Mesenchymal stem cell (in vitro differentiated cells and primary cell): ENCODE data around the gene FBXL17.

ENCODE experiments used
- DNase-seq: peaks from one replicate; pipeline ENCODE4 v3.0.0-alpha.2; 2013
- H2AFZ ChIP-seq: one replicate; pipeline ENCODE4 v1.6.1; 2013; ENCODE audit warnings: low read depth, mild to moderate bottlenecking, control low read depth, inconsistent platforms, low read length, moderate library complexity
- H2AK5ac ChIP-seq: 2 replicates; pipeline ENCODE4 v1.6.1; 2013; ENCODE audit warnings: low read length, moderate library complexity, mild to moderate bottlenecking, inconsistent platforms; ENCODE audit not compliant: severe bottlenecking
- H2BK120ac ChIP-seq: one replicate; pipeline ENCODE4 v1.6.1; 2013; ENCODE audit warnings: low read depth, mild to moderate bottlenecking, inconsistent platforms, low read length, moderate library complexity
- H2BK12ac ChIP-seq, 2 experiments: one replicate each; pipeline ENCODE4 v1.6.1; 2013; ENCODE audit warnings: inconsistent platforms in 2 of 2, low read length in 2 of 2, mild to moderate bottlenecking in 2 of 2, moderate library complexity in 2 of 2, control low read depth in 1 of 2
- H2BK15ac ChIP-seq: one replicate; pipeline ENCODE4 v1.6.1; 2013; ENCODE audit warnings: mild to moderate bottlenecking, low read depth, inconsistent platforms; ENCODE audit not compliant: poor library complexity, severe bottlenecking
- H2BK5ac ChIP-seq: 2 replicates; pipeline ENCODE4 v1.6.1; 2013; ENCODE audit warnings: low read depth, mild to moderate bottlenecking, low read length, control low read depth, inconsistent platforms; ENCODE audit not compliant: poor library complexity, severe bottlenecking
- H3K14ac ChIP-seq, 2 experiments: one replicate each; pipeline ENCODE4 v1.6.1; 2013; ENCODE audit warnings: inconsistent platforms in 2 of 2, low read length in 2 of 2, control low read depth in 1 of 2, mild to moderate bottlenecking in 1 of 2, moderate library complexity in 1 of 2
- H3K18ac ChIP-seq, 2 experiments: one replicate each; pipeline ENCODE4 v1.6.1; 2013; ENCODE audit warnings: inconsistent platforms in 2 of 2, low read length in 2 of 2, control low read depth in 1 of 2, low read depth in 1 of 2, mild to moderate bottlenecking in 1 of 2
- H3K23ac ChIP-seq, 2 experiments: one replicate each; pipeline ENCODE4 v1.6.1; 2013; ENCODE audit warnings: inconsistent platforms in 2 of 2, low read length in 2 of 2, mild to moderate bottlenecking in 2 of 2, moderate library complexity in 2 of 2, control low read depth in 1 of 2
- H3K27ac ChIP-seq: 2 replicates; pipeline ENCODE4 v1.5.1; 2013; ENCODE audit warnings: mild to moderate bottlenecking, moderate library complexity, low read length, control low read depth, inconsistent platforms; ENCODE audit not compliant: poor library complexity, severe bottlenecking
- H3K27me3 ChIP-seq, 2 experiments: 2 replicates each; pipeline versions ENCODE4 v1.6.1 to v1.7.0; 2013; ENCODE audit warnings: low read length in 2 of 2, mild to moderate bottlenecking in 2 of 2, moderate library complexity in 2 of 2, control low read depth in 1 of 2, inconsistent platforms in 1 of 2; ENCODE audit not compliant: control insufficient read depth in 1 of 2, insufficient read depth in 1 of 2
- H3K36me3 ChIP-seq, 2 experiments: 2 replicates each; pipeline versions ENCODE4 v1.6.1 to v1.7.0; 2013; ENCODE audit warnings: low read length in 2 of 2, control low read depth in 1 of 2, inconsistent platforms in 1 of 2, low read depth in 1 of 2, mild to moderate bottlenecking in 1 of 2; ENCODE audit not compliant: insufficient read depth in 2 of 2, control insufficient read depth in 1 of 2
- H3K4ac ChIP-seq, 2 experiments: one replicate each; pipeline ENCODE4 v1.6.1; 2013; ENCODE audit warnings: inconsistent platforms in 2 of 2, low read length in 2 of 2, mild to moderate bottlenecking in 2 of 2, moderate library complexity in 2 of 2, control low read depth in 1 of 2, low read depth in 1 of 2
- H3K4me1 ChIP-seq: 2 replicates; pipeline ENCODE4 v1.6.1; 2013; ENCODE audit warnings: low read depth, low read length, control low read depth; ENCODE audit not compliant: control insufficient read depth, insufficient read depth
- H3K4me2 ChIP-seq: 2 replicates; pipeline ENCODE4 v1.6.1; 2013; ENCODE audit warnings: low read length, mild to moderate bottlenecking, inconsistent platforms; ENCODE audit not compliant: poor library complexity, severe bottlenecking
- H3K4me3 ChIP-seq, 2 experiments: 2 replicates each; pipeline versions ENCODE4 v1.5.1 to v1.7.0; 2013; ENCODE audit warnings: low read length in 2 of 2, mild to moderate bottlenecking in 2 of 2, control low read depth in 1 of 2, low read depth in 1 of 2; ENCODE audit not compliant: insufficient read depth in 1 of 2
- H3K79me1 ChIP-seq: replicated peaks from 2 replicates; pipeline ENCODE4 v1.6.1; 2013; ENCODE audit warnings: mild to moderate bottlenecking, control low read depth, low read length, inconsistent platforms; ENCODE audit not compliant: poor library complexity, severe bottlenecking
- H3K9ac ChIP-seq: 2 replicates; pipeline ENCODE4 v1.7.0; 2013; ENCODE audit warnings: mild to moderate bottlenecking, low read length, moderate library complexity
- H3K9me3 ChIP-seq: 2 replicates; pipeline ENCODE4 v1.7.0; 2013; ENCODE audit warnings: mild to moderate bottlenecking, low read length; ENCODE audit not compliant: control insufficient read depth
- H4K8ac ChIP-seq: one replicate; pipeline ENCODE4 v1.6.1; 2013; ENCODE audit warnings: inconsistent platforms, mild to moderate bottlenecking, low read length, moderate library complexity
- H4K91ac ChIP-seq: one replicate; pipeline ENCODE4 v1.6.1; 2013; ENCODE audit warnings: mild to moderate bottlenecking, low read length, inconsistent platforms
- WGBS: methylation state at CpG from one replicate; pipeline ENCODE4 v1.1.7; 2013; ENCODE audit warnings: mixed read lengths; 5-methylcytosine and 5-hydroxymethylcytosine counted together

FBXL17 gene

GRCh38 chr5:107985144-107985543 is 396.8 kb downstream of the FBXL17 start:
- no peak overlapping the region for H3K4me3 ChIP-seq
- no peak overlapping the region for H2AK5ac ChIP-seq

GRCh38 chr5:107982703-107983425 is 399.0 kb downstream of the FBXL17 start:
- Histone ChIP-seq H2AK5ac (no peak overlapping the region), H2BK120ac (peak overlapping the region; percentile 8), H3K9ac (no peak overlapping the region), H3K79me1 (no peaks in the 10 kb centered on the region), H3K27me3 (no peaks in the 10 kb centered on the region), H3K4me2 (no peak overlapping the region), H3K9me3 (no peaks in the 10 kb centered on the region), H4K8ac (peak overlapping the region; percentile 13), H3K36me3 (no peaks in the 10 kb centered on the region), H3K4ac (peak overlapping the region in 1 of 2 experiments; percentile 41), H3K27ac (no peak overlapping the region), H3K23ac (no peak overlapping the region), H3K14ac (no peak overlapping the region), H2AFZ (no peak overlapping the region), H3K18ac (peak overlapping the region in 1 of 2 experiments; percentile 40), H2BK12ac (no peak overlapping the region), H2BK5ac (no peak overlapping the region), H3K4me3 (no peak overlapping the region), H2BK15ac (no peak overlapping the region), H4K91ac (no peak overlapping the region), H3K4me1 (no peaks in the 10 kb centered on the region)
- no peak for DNase-seq
- 84% methylated on average over 8 of the region's 8 CpGs for WGBS

More at GRCh38 chr5:107985144-107985543, 396.8 kb downstream of the FBXL17 start:
- DNase-seq: no peak
- no peak overlapping the region for H2BK5ac ChIP-seq
- no peak overlapping the region for H4K8ac ChIP-seq
- H3K36me3 ChIP-seq: no peaks in the 10 kb centered on the region
- H3K4ac ChIP-seq: no peak overlapping the region
- no peaks in the 10 kb centered on the region for H3K9me3 ChIP-seq
- no peak overlapping the region for H3K4me2 ChIP-seq
- no peak overlapping the region for H3K18ac ChIP-seq
- H3K4me1 ChIP-seq: no peaks in the 10 kb centered on the region
- no peak overlapping the region for H2AFZ ChIP-seq
- no peaks in the 10 kb centered on the region for H3K79me1 ChIP-seq
- no peak overlapping the region for H4K91ac ChIP-seq
- no peak overlapping the region for H2BK120ac ChIP-seq
- no peak overlapping the region for H3K23ac ChIP-seq
- no peak overlapping the region for H3K27ac ChIP-seq
- no peak overlapping the region for H2BK12ac ChIP-seq
- H2BK15ac ChIP-seq: no peak overlapping the region
- H3K27me3 ChIP-seq: no peaks in the 10 kb centered on the region
- H3K9ac ChIP-seq: no peak overlapping the region
- no peak overlapping the region for H3K14ac ChIP-seq

- no peak overlapping the region for H2AFZ ChIP-seq
- WGBS: 69% methylated on average over 10 of the region's 13 CpGs
Measured at GRCh38 chr5:107980923-107981692, 400.8 kb downstream of the FBXL17 start.

GRCh38 chr5:107979900-107980299 is 402.0 kb downstream of the FBXL17 start:
- no peaks in the 10 kb centered on the region for H3K4me1 ChIP-seq
- H2BK15ac ChIP-seq: no peak overlapping the region
- no peak overlapping the region for H3K23ac ChIP-seq
- H4K91ac ChIP-seq: no peak overlapping the region
- H3K4me3 ChIP-seq: no peak overlapping the region
- no peak overlapping the region for H2BK12ac ChIP-seq
- no peak overlapping the region for H3K14ac ChIP-seq
- no peak overlapping the region for H2BK5ac ChIP-seq
- no peak overlapping the region for H4K8ac ChIP-seq
- no peak overlapping the region for H3K4me2 ChIP-seq
- DNase-seq: no peak
- no peaks in the 10 kb centered on the region for H3K36me3 ChIP-seq
- H3K79me1 ChIP-seq: no peaks in the 10 kb centered on the region
- no peak overlapping the region for H3K9ac ChIP-seq
- WGBS: 93% methylated on average over 2 of the region's 2 CpGs
- no peak overlapping the region for H2AK5ac ChIP-seq
- no peak overlapping the region for H2BK120ac ChIP-seq
- H3K27ac ChIP-seq: no peak overlapping the region
- no peak overlapping the region for H3K4ac ChIP-seq
- H3K18ac ChIP-seq: no peak overlapping the region
- no peak overlapping the region for H2AFZ ChIP-seq
- H3K27me3 ChIP-seq: no peaks in the 10 kb centered on the region
- H3K9me3 ChIP-seq: no peaks in the 10 kb centered on the region

More at GRCh38 chr5:107980923-107981692, 400.8 kb downstream of the FBXL17 start:
- Histone ChIP-seq H3K4me2 (no peak overlapping the region), H3K18ac (peak overlapping the region; percentile 25 to 54), H4K91ac (no peak overlapping the region), H3K23ac (no peak overlapping the region), H3K14ac (no peak overlapping the region), H3K4me1 (no peaks in the 10 kb centered on the region), H3K4me3 (no peak overlapping the region), H2BK15ac (no peak overlapping the region), H4K8ac (peak overlapping the region; percentile 87), H3K27me3 (no peaks in the 10 kb centered on the region), H2BK5ac (no peak overlapping the region), H3K4ac (no peak overlapping the region), H3K27ac (no peak overlapping the region), H3K79me1 (no peaks in the 10 kb centered on the region), H2AK5ac (no peak overlapping the region), H3K36me3 (no peaks in the 10 kb centered on the region), H3K9ac (no peak overlapping the region), H3K9me3 (no peaks in the 10 kb centered on the region), H2BK12ac (peak overlapping the region in 1 of 2 experiments; percentile 29), H2BK120ac (no peak overlapping the region)
- peak; percentile 77 for DNase-seq
